ENCODE measurements around the gene THY1. TPM values are rescaled to one million over a fixed set of nuclear protein-coding genes. Genes with fewer than 3 reads are reported as not detected.
A peak's percentile ranks its signal among the peaks of the same experiment; 100 is the strongest.

Gene THY1
- total and polyA plus RNA-seq, 9 of the 15 experiments (the other 6 are each of a cell fraction or from before 2014, with no cell fraction given), result 0.07 to 0.40 (median 0.16) TPM; not detected in 5

DNA sequence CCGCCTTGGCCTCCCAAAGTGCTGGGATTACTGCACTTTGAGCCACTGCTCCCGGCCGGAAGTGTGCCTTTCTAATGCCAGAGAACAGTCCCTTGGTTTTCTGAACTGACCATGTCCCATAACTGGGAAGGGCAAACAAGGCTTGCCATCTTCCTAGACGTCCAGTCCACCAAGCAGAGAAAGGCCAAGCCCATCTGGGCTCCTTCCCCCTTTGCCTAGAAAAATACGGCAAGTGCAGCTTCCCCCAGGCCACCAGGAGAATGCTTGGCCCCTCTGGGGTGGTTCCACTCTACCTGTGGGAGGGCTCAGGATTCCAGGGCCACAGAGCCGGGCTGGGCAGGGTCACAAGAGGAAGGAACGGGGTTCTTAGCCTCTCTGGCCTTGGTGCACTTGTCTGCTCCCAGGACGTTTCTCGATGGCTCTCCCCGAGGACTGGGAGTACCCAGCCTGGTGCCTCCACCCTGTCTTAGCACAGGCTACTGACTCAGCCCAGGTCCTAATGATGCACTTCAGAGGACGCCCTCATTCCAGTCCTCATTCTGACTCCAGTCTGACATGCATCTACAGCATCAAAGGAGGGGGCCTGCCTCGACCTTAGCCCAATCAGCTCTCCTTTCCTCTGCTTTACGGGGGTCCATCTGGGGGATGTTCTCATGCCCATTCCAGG lies 42.7 kb downstream of the THY1 start:
- FAIRE-seq (peak; percentile 23), DNase-seq (ENCODE audit: extremely low read depth in 1 of 4, low spot score in 3 of 4) (peak in 2 of 4 experiments; percentile 27 to 42), ATAC-seq (peak; percentile 16)
- no peaks in the 10 kb centered on the region; the same call in 1 of the 2 replicates for H4K20me1 ChIP-seq (replicated peaks; ENCODE audit: control insufficient read depth, insufficient read depth, low read length)
- no peaks in the 10 kb centered on the region; the same call in 1 of the 2 replicates for H3K9me3 ChIP-seq (replicated peaks; ENCODE audit: control insufficient read depth, insufficient read depth, low read depth, low read length)
- in situ Hi-C loops (cut with MboI), result no loop called here
- no peaks in the 10 kb centered on the region for H3K9me1 ChIP-seq (ENCODE audit: control insufficient read depth, insufficient read depth, low read length)
- POLR2A ChIA-PET, result interaction anchor here (0.5 to 6.0 kb wide), 6 partner anchors 9 to 60 kb away, joined by 3 to 34 read pairs (median 4); no protein-coding TSS in a partner anchor
- peak overlapping the region; percentile 67; the same call in 2 of the 3 replicates for H3K27ac ChIP-seq (ENCODE audit: extremely low read depth, low read depth, low read length)
- peak overlapping the region; percentile 92 for H3K4me2 ChIP-seq (ENCODE audit: insufficient read depth, low read length)
- CTCF ChIA-PET (ENCODE audit: low intra/inter-chr PET ratio), result interaction anchor here (4.2 kb wide), 1 partner anchor 23 kb away, joined by 27 read pairs; no protein-coding TSS in a partner anchor
- BruUV-seq (replicated peaks), result no TSS peak
- TF ChIP-seq ZNF316 (IDR thresholded peaks at IDR 0.05), result 0 out of 2 replicates have a peak, but pooled peaks have one; percentile 1
- no peak for TF ChIP-seq MED1 (CRISPR knock-in tag; IDR thresholded peaks at IDR 0.05; ENCODE audit: borderline replicate concordance)
- peak overlapping the region; percentile 76 to 91 for H3K9ac ChIP-seq (ENCODE audit: insufficient read depth in 1 of 2, low read depth in 2 of 2, low read length in 2 of 2)
- peak overlapping the region; percentile 61 for H3K4me3 ChIP-seq
- WGBS (ENCODE audit: insufficient coverage, low coverage, missing lambda C conversion rate), result 29% methylated on average over 13 of the region's 13 CpGs
- H3K27me3 ChIP-seq (ENCODE audit: control insufficient read depth in 2 of 2, insufficient read depth in 2 of 2, low read length in 2 of 2), result no peaks in the 10 kb centered on the region
- peaks cover 50 to 58% of the 10 kb centered on the region in 2 experiments for H3K4me1 ChIP-seq (replicated peaks in 1 of 2; ENCODE audit: control insufficient read depth in 2 of 2, insufficient read depth in 2 of 2, low read length in 2 of 2)
- peak overlapping the region; percentile 90 for H2AFZ ChIP-seq (ENCODE audit: low read depth, low read length)
- H3K36me3 ChIP-seq (ENCODE audit: control insufficient read depth, insufficient read depth, low read length), result peaks cover 10% of the 10 kb centered on the region; the same call in 1 of the 3 replicates
- peaks cover 25% of the 10 kb centered on the region for H3K79me2 ChIP-seq (ENCODE audit: control insufficient read depth, insufficient read depth, low read length)
- intact Hi-C loops (cut with micrococcal nuclease), result loop anchor here (2.0 kb wide), 1 partner anchor 61 kb away; no protein-coding TSS in a partner anchor
